ENCODE measurements around the gene ZNF488. TPM values are rescaled to one million over a fixed set of nuclear protein-coding genes. Genes with fewer than 3 reads are reported as not detected.

Gene ZNF488
- total RNA-seq, 1 experiment from 2014 or later = 11.8 TPM

DNA sequence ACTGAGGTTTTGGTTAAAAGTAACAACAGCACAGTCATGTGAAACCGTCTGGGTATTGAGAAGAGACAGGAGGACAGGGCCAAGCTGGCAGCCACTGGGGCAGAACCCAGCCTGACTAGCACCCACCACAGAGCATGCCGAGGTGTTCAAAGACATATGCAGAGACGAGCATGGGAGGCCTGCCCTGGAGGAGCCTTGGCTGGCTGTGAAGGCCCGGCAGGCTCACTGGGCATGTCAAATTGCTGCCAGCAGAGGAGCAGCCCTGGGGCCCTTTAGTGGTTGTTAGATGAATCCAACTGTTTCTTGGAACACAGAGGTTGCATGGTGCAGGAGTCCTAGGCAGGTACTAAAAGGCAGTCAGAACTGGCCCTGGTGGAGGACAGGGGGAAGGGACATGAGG lies 66.8 kb downstream of the ZNF488 start:
- POLR2A ChIA-PET = no interaction called here
- no peak for TF ChIP-seq SIN3A (IDR thresholded peaks at IDR 0.05; ENCODE audit: borderline replicate concordance, insufficient read depth, low read depth, low read length)
- TF ChIP-seq, protein P1, sequence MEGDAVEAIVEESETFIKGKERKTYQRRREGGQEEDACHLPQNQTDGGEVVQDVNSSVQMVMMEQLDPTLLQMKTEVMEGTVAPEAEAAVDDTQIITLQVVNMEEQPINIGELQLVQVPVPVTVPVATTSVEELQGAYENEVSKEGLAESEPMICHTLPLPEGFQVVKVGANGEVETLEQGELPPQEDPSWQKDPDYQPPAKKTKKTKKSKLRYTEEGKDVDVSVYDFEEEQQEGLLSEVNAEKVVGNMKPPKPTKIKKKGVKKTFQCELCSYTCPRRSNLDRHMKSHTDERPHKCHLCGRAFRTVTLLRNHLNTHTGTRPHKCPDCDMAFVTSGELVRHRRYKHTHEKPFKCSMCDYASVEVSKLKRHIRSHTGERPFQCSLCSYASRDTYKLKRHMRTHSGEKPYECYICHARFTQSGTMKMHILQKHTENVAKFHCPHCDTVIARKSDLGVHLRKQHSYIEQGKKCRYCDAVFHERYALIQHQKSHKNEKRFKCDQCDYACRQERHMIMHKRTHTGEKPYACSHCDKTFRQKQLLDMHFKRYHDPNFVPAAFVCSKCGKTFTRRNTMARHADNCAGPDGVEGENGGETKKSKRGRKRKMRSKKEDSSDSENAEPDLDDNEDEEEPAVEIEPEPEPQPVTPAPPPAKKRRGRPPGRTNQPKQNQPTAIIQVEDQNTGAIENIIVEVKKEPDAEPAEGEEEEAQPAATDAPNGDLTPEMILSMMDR (IDR thresholded peaks at IDR 0.05) = no peak
- TF ChIP-seq TCF7L2 (IDR thresholded peaks at IDR 0.05; ENCODE audit: low read depth, low read length) = no peak
- TF ChIP-seq, protein P2, sequence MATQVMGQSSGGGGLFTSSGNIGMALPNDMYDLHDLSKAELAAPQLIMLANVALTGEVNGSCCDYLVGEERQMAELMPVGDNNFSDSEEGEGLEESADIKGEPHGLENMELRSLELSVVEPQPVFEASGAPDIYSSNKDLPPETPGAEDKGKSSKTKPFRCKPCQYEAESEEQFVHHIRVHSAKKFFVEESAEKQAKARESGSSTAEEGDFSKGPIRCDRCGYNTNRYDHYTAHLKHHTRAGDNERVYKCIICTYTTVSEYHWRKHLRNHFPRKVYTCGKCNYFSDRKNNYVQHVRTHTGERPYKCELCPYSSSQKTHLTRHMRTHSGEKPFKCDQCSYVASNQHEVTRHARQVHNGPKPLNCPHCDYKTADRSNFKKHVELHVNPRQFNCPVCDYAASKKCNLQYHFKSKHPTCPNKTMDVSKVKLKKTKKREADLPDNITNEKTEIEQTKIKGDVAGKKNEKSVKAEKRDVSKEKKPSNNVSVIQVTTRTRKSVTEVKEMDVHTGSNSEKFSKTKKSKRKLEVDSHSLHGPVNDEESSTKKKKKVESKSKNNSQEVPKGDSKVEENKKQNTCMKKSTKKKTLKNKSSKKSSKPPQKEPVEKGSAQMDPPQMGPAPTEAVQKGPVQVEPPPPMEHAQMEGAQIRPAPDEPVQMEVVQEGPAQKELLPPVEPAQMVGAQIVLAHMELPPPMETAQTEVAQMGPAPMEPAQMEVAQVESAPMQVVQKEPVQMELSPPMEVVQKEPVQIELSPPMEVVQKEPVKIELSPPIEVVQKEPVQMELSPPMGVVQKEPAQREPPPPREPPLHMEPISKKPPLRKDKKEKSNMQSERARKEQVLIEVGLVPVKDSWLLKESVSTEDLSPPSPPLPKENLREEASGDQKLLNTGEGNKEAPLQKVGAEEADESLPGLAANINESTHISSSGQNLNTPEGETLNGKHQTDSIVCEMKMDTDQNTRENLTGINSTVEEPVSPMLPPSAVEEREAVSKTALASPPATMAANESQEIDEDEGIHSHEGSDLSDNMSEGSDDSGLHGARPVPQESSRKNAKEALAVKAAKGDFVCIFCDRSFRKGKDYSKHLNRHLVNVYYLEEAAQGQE (IDR thresholded peaks at IDR 0.05; ENCODE audit: insufficient read depth in 1 of 2, low read depth in 2 of 2, low read length in 1 of 2) = no peak
- no peak for TF ChIP-seq POLR2AphosphoS5 (IDR thresholded peaks at IDR 0.05; ENCODE audit: low read depth, low read length)
- DNase-seq (ENCODE audit: low read depth, low spot score) = no peak
- CTCF ChIA-PET = no interaction called here
- H3K36me3 ChIP-seq (ENCODE audit: control insufficient read depth, insufficient read depth, low read length) = no peaks in the 10 kb centered on the region
- H3K4me3 ChIP-seq (ENCODE audit: low read depth in 2 of 2, low read length in 2 of 2) = no peak overlapping the region
- no peaks in the 10 kb centered on the region for H3K27me3 ChIP-seq (ENCODE audit: control insufficient read depth, insufficient read depth, low read length)
- BruUV-seq (replicated peaks) = no TSS peak
- in situ Hi-C loops (cut with HindIII; ENCODE audit: low pct_unique_long_range_greater_than_20kb, low sequenced_read_pairs) = no loop called here
- no peak overlapping the region for H3K27ac ChIP-seq (ENCODE audit: low read length)
- intact Hi-C loops (cut with micrococcal nuclease; ENCODE audit: unreplicated experiment) = no loop called here
- H3K4me1 ChIP-seq (ENCODE audit: control insufficient read depth, insufficient read depth, low read length) = no peaks in the 10 kb centered on the region
- no peak for ATAC-seq
- no peaks in the 10 kb centered on the region for H3K9me3 ChIP-seq (ENCODE audit: control insufficient read depth, insufficient read depth, low read depth, low read length)

DNA sequence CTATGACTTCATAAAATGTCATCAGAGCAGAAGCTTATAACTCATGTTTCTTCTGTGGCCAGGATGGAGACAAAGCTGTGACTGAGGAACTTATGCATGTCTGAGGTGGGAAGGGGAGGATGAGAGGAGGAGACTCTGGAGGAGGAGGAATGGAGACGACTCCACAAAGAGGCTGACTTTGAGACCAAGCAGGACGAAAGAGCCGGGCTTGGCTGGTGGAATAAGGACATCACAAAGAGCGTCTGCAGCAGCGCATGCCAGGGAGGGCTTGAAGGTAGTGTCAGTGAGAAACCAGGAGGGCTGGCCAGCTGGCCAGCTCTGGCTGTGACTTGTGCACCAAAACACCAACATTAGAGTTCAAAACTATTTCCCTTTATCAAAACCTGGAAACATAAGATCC lies 68.0 kb downstream of the ZNF488 start:
- Histone ChIP-seq H3K36me3 (ENCODE audit: control insufficient read depth, insufficient read depth, low read length) (no peaks in the 10 kb centered on the region), H3K27ac (ENCODE audit: low read length) (no peak overlapping the region), H3K27me3 (ENCODE audit: control insufficient read depth, insufficient read depth, low read length) (no peaks in the 10 kb centered on the region), H3K4me1 (ENCODE audit: control insufficient read depth, insufficient read depth, low read length) (no peaks in the 10 kb centered on the region), H3K9me3 (ENCODE audit: control insufficient read depth, insufficient read depth, low read depth, low read length) (no peaks in the 10 kb centered on the region), H3K4me3 (ENCODE audit: low read depth in 2 of 2, low read length in 2 of 2) (no peak overlapping the region)
- DNase-seq (ENCODE audit: low read depth, low spot score) (no peak), ATAC-seq (no peak)
- TF ChIP-seq, protein P1 (IDR thresholded peaks at IDR 0.05) = no peak
- TF ChIP-seq SIN3A (IDR thresholded peaks at IDR 0.05; ENCODE audit: borderline replicate concordance, insufficient read depth, low read depth, low read length) (no peak), POLR2AphosphoS5 (IDR thresholded peaks at IDR 0.05; ENCODE audit: low read depth, low read length) (no peak), TCF7L2 (IDR thresholded peaks at IDR 0.05; ENCODE audit: low read depth, low read length) (no peak)
- TF ChIP-seq, protein P2 (IDR thresholded peaks at IDR 0.05; ENCODE audit: insufficient read depth in 1 of 2, low read depth in 2 of 2, low read length in 1 of 2) = no peak
- intact Hi-C loops (cut with micrococcal nuclease; ENCODE audit: unreplicated experiment) = no loop called here
- ChIA-PET CTCF (no interaction called here), POLR2A (no interaction called here)
- in situ Hi-C loops (cut with HindIII; ENCODE audit: low pct_unique_long_range_greater_than_20kb, low sequenced_read_pairs) = no loop called here
- BruUV-seq (replicated peaks) = no TSS peak

Other genes with a start within 250 kb of the ZNF488 start
- gene GDF10, start 84.1 kb downstream of the ZNF488 start, total RNA-seq (2021; ENCODE audit: unreplicated experiment) = 1.2 TPM
- gene GDF2, start 61.8 kb downstream of the ZNF488 start, total RNA-seq (2021; ENCODE audit: unreplicated experiment) = not detected
- gene RBP3, start 35.9 kb downstream of the ZNF488 start, total RNA-seq (2021; ENCODE audit: unreplicated experiment) = not detected
- 0.72 TPM for gene ANXA8, start 99.8 kb upstream of the ZNF488 start, total RNA-seq (2021; ENCODE audit: unreplicated experiment)
- not detected for gene FAM25G, start 107.4 kb upstream of the ZNF488 start, total RNA-seq (2021; ENCODE audit: unreplicated experiment)
- 9.9 TPM for gene AGAP9, start 139.3 kb upstream of the ZNF488 start, total RNA-seq (2021; ENCODE audit: unreplicated experiment)